HCT116 (cell line): ENCODE measurements around the gene CD200R1L. TPM values are rescaled to one million over a fixed set of nuclear protein-coding genes. Genes with fewer than 3 reads are reported as not detected.

Source experiments
- ATAC-seq: fragments of 200-7000 bp; cut with Tn5 transposase; 2 replicates; pipeline ENCODE4 v1.9.1; 2020; ENCODE audit warnings: mild to moderate bottlenecking, moderate library complexity
- BruUV-seq: library from RNA; stranded (reverse); fragments of 400-500 nt; replicated peaks from 2 replicates; lab custom pipeline; 2021; lab: Mats Ljungman, UMichigan
- CTCF ChIA-PET: fragments of 300-600 bp; sonication (Branson Sonifier 250); formaldehyde crosslinking; loops from one replicate; lab custom pipeline; 2021; ENCODE audit warnings: antibody characterized with exemption; lab: Charles Lee
- POLR2A ChIA-PET: fragments of 300-600, 350-600 bp; sonication (Branson Sonifier 250); formaldehyde crosslinking; loops from one replicate; lab custom pipeline; 2021; ENCODE audit warnings: antibody characterized with exemption; lab: Charles Lee
- RAD21 ChIA-PET, 2 experiments: fragments of 300-600 bp; sonication (Branson Sonifier 250); formaldehyde crosslinking; loops; one replicate each; lab custom pipeline; 2023; ENCODE audit warnings: low total read pairs in 2 of 2; ENCODE audit not compliant: uncharacterized antibody in 2 of 2, unreplicated experiment in 2 of 2, low non-redundant PET in 1 of 2; lab: Charles Lee
- DNase-seq: peaks from one replicate; pipeline ENCODE4 v3.0.0-alpha.2; 2010; ENCODE audit warnings: low read depth, low spot score
- H2AFZ ChIP-seq: fragments of 200-600 bp; shearing (Covaris generic), sonication (generic); 2 replicates; pipeline ENCODE4 v1.6.1; 2017; ENCODE audit warnings: low read depth, mixed run types, mixed read lengths, antibody characterized with exemption, low read length; ENCODE audit not compliant: poor library complexity, severe bottlenecking
- H3K27ac ChIP-seq: 2 replicates; pipeline ENCODE4 v1.5.1; 2012; ENCODE audit warnings: low read depth, low read length
- H3K27me3 ChIP-seq: fragments of 200-600 bp; sonication (generic); 2 replicates; pipeline ENCODE4 v1.6.1; 2016; ENCODE audit warnings: mixed run types, low read length, mixed read lengths; ENCODE audit not compliant: insufficient read depth
- H3K36me3 ChIP-seq, 2 experiments: fragments of 200-500 bp in 1 of 2; fragments of 200-600 bp in 1 of 2; sonication (Bioruptor generic) in 1 of 2; sonication (generic) in 1 of 2; 2 replicates each; pipeline versions ENCODE4 v1.5.1 to v1.6.1; 2014 to 2016; ENCODE audit warnings: low read length in 2 of 2, inconsistent platforms in 1 of 2, mixed read lengths in 1 of 2, mixed run types in 1 of 2; ENCODE audit not compliant: insufficient read depth in 2 of 2, control insufficient read depth in 1 of 2
- H3K4me1 ChIP-seq, 2 experiments: fragments of 200-600 bp in 1 of 2; sonication (generic) in 1 of 2; 2 replicates each; pipeline versions ENCODE4 v1.5.1 to v1.6.1; 2012 to 2017; ENCODE audit warnings: low read length in 2 of 2, inconsistent platforms in 1 of 2, mild to moderate bottlenecking in 1 of 2, mixed read lengths in 1 of 2, mixed run types in 1 of 2, moderate library complexity in 1 of 2; ENCODE audit not compliant: insufficient read depth in 2 of 2, control insufficient read depth in 1 of 2
- H3K4me2 ChIP-seq: fragments of 200-600 bp; sonication (generic); 2 replicates; pipeline ENCODE4 v1.6.1; 2017; ENCODE audit warnings: mixed run types, low read length, mixed read lengths
- H3K4me3 ChIP-seq, 2 experiments: fragments of 200-600 bp in 1 of 2; sonication (generic) in 1 of 2; replicated peaks in 1 of 2; 2 replicates each; pipeline ENCODE4 v1.5.1; 2011 to 2016; ENCODE audit warnings: low read length in 2 of 2, control low read depth in 1 of 2, low read depth in 1 of 2, mild to moderate bottlenecking in 1 of 2, mixed read lengths in 1 of 2, mixed run types in 1 of 2
- H3K79me2 ChIP-seq: fragments of 200-600 bp; sonication (generic); 2 replicates; pipeline ENCODE4 v1.6.1; 2017; ENCODE audit warnings: mild to moderate bottlenecking, mixed run types, low read length, moderate library complexity, mixed read lengths; ENCODE audit not compliant: insufficient read depth
- H3K9ac ChIP-seq: fragments of 200-600 bp; sonication (generic); 2 replicates; pipeline ENCODE4 v1.6.1; 2016; ENCODE audit warnings: low read length, mixed read lengths
- H3K9me2 ChIP-seq: fragments of 200-600 bp; sonication (generic), shearing (Covaris generic); 2 replicates; pipeline ENCODE4 v1.6.1; 2017; ENCODE audit warnings: mixed run types, mild to moderate bottlenecking, moderate library complexity; ENCODE audit not compliant: insufficient read depth
- H3K9me3 ChIP-seq, 2 experiments: fragments of 200-500 bp in 1 of 2; fragments of 200-600 bp in 1 of 2; sonication (Bioruptor generic) in 1 of 2; sonication (generic) in 1 of 2; 2 replicates each; pipeline ENCODE4 v1.6.1; 2014 to 2017; ENCODE audit warnings: low read length in 2 of 2, mixed read lengths in 2 of 2, inconsistent platforms in 1 of 2, low read depth in 1 of 2, mild to moderate bottlenecking in 1 of 2, mixed run types in 1 of 2, moderate library complexity in 1 of 2; ENCODE audit not compliant: control insufficient read depth in 1 of 2, insufficient read depth in 1 of 2
- H4K20me1 ChIP-seq: fragments of 200-600 bp; sonication (generic), shearing (Covaris generic); 2 replicates; pipeline ENCODE4 v1.6.1; 2017; ENCODE audit warnings: mixed run types, mild to moderate bottlenecking, moderate library complexity; ENCODE audit not compliant: insufficient read depth
- CBX3 ChIP-seq: IDR thresholded peaks from 2 replicates; pipeline ENCODE4 v1.6.1; 2012; ENCODE audit warnings: low read depth
- CEBPB ChIP-seq: IDR thresholded peaks from 2 replicates; pipeline ENCODE4 v1.6.1; 2012; ENCODE audit warnings: low read depth
- EGR1 ChIP-seq: IDR thresholded peaks from 2 replicates; pipeline ENCODE4 v1.6.1; 2012; ENCODE audit warnings: low read depth
- ELF1 ChIP-seq: IDR thresholded peaks from 2 replicates; pipeline ENCODE4 v1.6.1; 2012; ENCODE audit warnings: low read depth, borderline replicate concordance
- EZH2phosphoT487 ChIP-seq: fragments of 200-600 bp; IDR thresholded peaks from 2 replicates; pipeline ENCODE4 v1.6.1; 2018; ENCODE audit warnings: antibody characterized with exemption, borderline replicate concordance
- FOSL1 ChIP-seq: IDR thresholded peaks from 2 replicates; pipeline ENCODE4 v1.6.1; 2012; ENCODE audit warnings: low read depth
- JUND ChIP-seq: IDR thresholded peaks from 2 replicates; pipeline ENCODE4 v1.6.1; 2012
- RAD21 ChIP-seq: IDR thresholded peaks from 2 replicates; pipeline ENCODE4 v1.6.1; 2012; ENCODE audit warnings: low read depth, mild to moderate bottlenecking
- SIN3A ChIP-seq: IDR thresholded peaks from 2 replicates; pipeline ENCODE4 v1.6.1; 2012; ENCODE audit warnings: low read depth
- SRF ChIP-seq: IDR thresholded peaks from 2 replicates; pipeline ENCODE4 v1.6.1; 2012; ENCODE audit warnings: low read depth
- TCF7L2 ChIP-seq: IDR thresholded peaks from 2 replicates; pipeline ENCODE4 v1.7.0; 2011; ENCODE audit warnings: borderline replicate concordance, inconsistent platforms; ENCODE audit not compliant: insufficient read depth, insufficient read length; ENCODE audit errors: extremely low read depth
- ZFX ChIP-seq: fragments of 450-650 bp; IDR thresholded peaks from 2 replicates; pipeline ENCODE4 v1.6.1; 2017
- ZNF274 ChIP-seq: fragments of 200-500 bp; sonication (Bioruptor generic); IDR thresholded peaks from 2 replicates; pipeline ENCODE4 v1.6.1; 2014; ENCODE audit warnings: mild to moderate bottlenecking, low read depth, low read length, inconsistent platforms
- intact Hi-C: fragments of 100-400 bp; cut with micrococcal nuclease; formaldehyde crosslinking; loops from 2 replicates; pipeline ENCODE4 v1.10.0; 2022
- total RNA-seq: library from RNA; stranded (reverse); gene quantifications from one replicate; pipeline ENCODE4 v1.2.1, GENCODE V29; 2021; ENCODE audit not compliant: unreplicated experiment
- TF ChIP-seq, protein P1 (sequence below): IDR thresholded peaks from 2 replicates; pipeline ENCODE4 v1.6.1; 2011; ENCODE audit warnings: mild to moderate bottlenecking, low read length, moderate library complexity; ENCODE audit not compliant: insufficient replicate concordance; ENCODE audit errors: extremely low read depth
- TF ChIP-seq, protein P2 (sequence below): IDR thresholded peaks from 2 replicates; pipeline ENCODE4 v1.6.1; 2012

The CD200R1L gene
- total RNA-seq, 1 experiment from 2014 or later: not detected

DNA sequence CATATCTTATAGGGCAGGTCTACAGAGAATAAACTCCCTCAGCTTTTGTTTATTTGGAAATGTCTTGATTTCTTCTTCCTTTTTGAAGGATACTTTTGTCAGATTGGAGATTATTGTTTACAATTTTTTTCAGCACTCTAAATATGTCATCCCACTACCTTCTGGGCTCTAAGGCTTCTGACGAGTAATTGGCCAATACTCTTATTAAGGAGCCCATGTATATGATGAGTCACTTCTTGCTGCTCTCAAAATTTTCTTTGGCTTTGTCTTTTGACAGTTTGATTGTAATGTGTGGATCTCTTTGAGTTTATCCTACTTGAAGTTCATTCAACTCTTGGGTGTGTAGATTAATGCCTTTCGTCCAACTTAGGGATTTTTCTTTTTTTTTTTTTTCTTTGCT is 28.9 kb upstream of the CD200R1L start:
- ChIA-PET POLR2A (no interaction called here), CTCF (no interaction called here), RAD21 (no interaction called here)
- no peaks in the 10 kb centered on the region for H3K4me1 ChIP-seq
- no peaks in the 10 kb centered on the region for H3K36me3 ChIP-seq
- H3K9me2 ChIP-seq: no peaks in the 10 kb centered on the region
- H3K79me2 ChIP-seq: no peaks in the 10 kb centered on the region
- no peak for ATAC-seq
- H3K27ac ChIP-seq: no peak overlapping the region
- TF ChIP-seq EGR1 (no peak), TCF7L2 (no peak), FOSL1 (no peak), SIN3A (no peak), SRF (no peak), ELF1 (no peak), JUND (no peak), CEBPB (no peak), ZFX (no peak), RAD21 (no peak), CBX3 (no peak), EZH2phosphoT487 (no peak), ZNF274 (no peak)
- TF ChIP-seq, protein P1, sequence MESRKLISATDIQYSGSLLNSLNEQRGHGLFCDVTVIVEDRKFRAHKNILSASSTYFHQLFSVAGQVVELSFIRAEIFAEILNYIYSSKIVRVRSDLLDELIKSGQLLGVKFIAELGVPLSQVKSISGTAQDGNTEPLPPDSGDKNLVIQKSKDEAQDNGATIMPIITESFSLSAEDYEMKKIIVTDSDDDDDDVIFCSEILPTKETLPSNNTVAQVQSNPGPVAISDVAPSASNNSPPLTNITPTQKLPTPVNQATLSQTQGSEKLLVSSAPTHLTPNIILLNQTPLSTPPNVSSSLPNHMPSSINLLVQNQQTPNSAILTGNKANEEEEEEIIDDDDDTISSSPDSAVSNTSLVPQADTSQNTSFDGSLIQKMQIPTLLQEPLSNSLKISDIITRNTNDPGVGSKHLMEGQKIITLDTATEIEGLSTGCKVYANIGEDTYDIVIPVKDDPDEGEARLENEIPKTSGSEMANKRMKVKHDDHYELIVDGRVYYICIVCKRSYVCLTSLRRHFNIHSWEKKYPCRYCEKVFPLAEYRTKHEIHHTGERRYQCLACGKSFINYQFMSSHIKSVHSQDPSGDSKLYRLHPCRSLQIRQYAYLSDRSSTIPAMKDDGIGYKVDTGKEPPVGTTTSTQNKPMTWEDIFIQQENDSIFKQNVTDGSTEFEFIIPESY: no peak
- TF ChIP-seq, protein P2, sequence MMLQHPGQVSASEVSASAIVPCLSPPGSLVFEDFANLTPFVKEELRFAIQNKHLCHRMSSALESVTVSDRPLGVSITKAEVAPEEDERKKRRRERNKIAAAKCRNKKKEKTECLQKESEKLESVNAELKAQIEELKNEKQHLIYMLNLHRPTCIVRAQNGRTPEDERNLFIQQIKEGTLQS: no peak
- H3K4me3 ChIP-seq: no peak overlapping the region
- H3K9me3 ChIP-seq: no peaks in the 10 kb centered on the region
- H3K9ac ChIP-seq: no peak overlapping the region
- BruUV-seq: no TSS peak
- no peaks in the 10 kb centered on the region for H3K27me3 ChIP-seq
- H4K20me1 ChIP-seq: no peaks in the 10 kb centered on the region
- intact Hi-C loops: no loop called here
- no peak overlapping the region for H2AFZ ChIP-seq
- DNase-seq: no peak
- no peak overlapping the region for H3K4me2 ChIP-seq
